Hepatocyte (in vitro differentiated cells): ENCODE measurements around the gene YPEL1. TPM values are rescaled to one million over a fixed set of nuclear protein-coding genes. Genes with fewer than 3 reads are reported as not detected.
"Not testable (repeated sequence)": the region's sequence is repeated elsewhere in the genome, so short reads cannot be mapped to it uniquely, and the experiment has no call there.

Experiments
- DNase-seq: peaks from one replicate; pipeline ENCODE4 v3.0.0-alpha.2; 2016; ENCODE audit warnings: low spot score
- H2AFZ ChIP-seq: fragments of 200-600 bp; sonication (generic); 2 replicates; pipeline ENCODE4 v1.6.0; 2016; ENCODE audit warnings: antibody characterized with exemption, mild to moderate bottlenecking
- H3K27ac ChIP-seq: fragments of 200-600 bp; sonication (generic); 2 replicates; pipeline ENCODE4 v1.5.1; 2016; ENCODE audit warnings: mild to moderate bottlenecking
- H3K27me3 ChIP-seq: fragments of 200-600 bp; sonication (generic); 2 replicates; pipeline ENCODE4 v1.6.1; 2016
- H3K36me3 ChIP-seq: fragments of 200-600 bp; sonication (generic); replicated peaks from 2 replicates; pipeline ENCODE4 v1.5.1; 2016; ENCODE audit warnings: low read depth; ENCODE audit not compliant: insufficient read depth
- H3K4me1 ChIP-seq: fragments of 200-600 bp; sonication (generic); 2 replicates; pipeline ENCODE4 v1.5.1; 2016; ENCODE audit warnings: mild to moderate bottlenecking, moderate library complexity; ENCODE audit not compliant: insufficient read depth
- H3K4me2 ChIP-seq: fragments of 200-600 bp; sonication (generic); 2 replicates; pipeline ENCODE4 v1.6.0; 2016
- H3K4me3 ChIP-seq: fragments of 200-600 bp; sonication (generic); 2 replicates; pipeline ENCODE4 v1.5.1; 2016; ENCODE audit warnings: mild to moderate bottlenecking
- H3K79me2 ChIP-seq: fragments of 200-600 bp; sonication (generic); 2 replicates; pipeline ENCODE4 v1.6.0; 2017; ENCODE audit warnings: mild to moderate bottlenecking
- H3K9me2 ChIP-seq: fragments of 200-600 bp; sonication (generic); replicated peaks from 2 replicates; pipeline ENCODE4 v1.6.0; 2017; ENCODE audit warnings: mild to moderate bottlenecking; ENCODE audit not compliant: insufficient read depth
- H3K9me3 ChIP-seq: fragments of 200-600 bp; sonication (generic); 2 replicates; pipeline ENCODE4 v1.5.1; 2016; ENCODE audit warnings: low read depth, mild to moderate bottlenecking
- H4K20me1 ChIP-seq: fragments of 200-600 bp; sonication (generic); 2 replicates; pipeline ENCODE4 v1.6.0; 2016; ENCODE audit warnings: mild to moderate bottlenecking; ENCODE audit not compliant: insufficient read depth, poor library complexity, severe bottlenecking
- CTCF ChIP-seq: fragments of 200-600 bp; sonication (generic); IDR thresholded peaks from 2 replicates; pipeline ENCODE4 v1.5.1; 2016; ENCODE audit warnings: antibody characterized with exemption, mild to moderate bottlenecking; ENCODE audit not compliant: poor library complexity
- EZH2 ChIP-seq: fragments of 200-600 bp; sonication (generic); IDR thresholded peaks from 2 replicates; pipeline ENCODE4 v1.6.1; 2016; ENCODE audit warnings: antibody characterized with exemption, mild to moderate bottlenecking, borderline replicate concordance
- EZH2phosphoT487 ChIP-seq: fragments of 200-600 bp; sonication (generic); IDR thresholded peaks from one replicate; pipeline ENCODE4 v1.6.1; 2018; ENCODE audit warnings: antibody characterized with exemption, mild to moderate bottlenecking, low read depth, moderate library complexity; ENCODE audit not compliant: unreplicated experiment, severe bottlenecking
- WGBS: methylation state at CpG from one replicate; pipeline ENCODE4 v1.1.6; 2016; ENCODE audit warnings: low lambda C conversion rate; ENCODE audit errors: missing lambda C conversion rate; 5-methylcytosine and 5-hydroxymethylcytosine counted together
- polyA plus RNA-seq: library from polyadenylated mRNA; unstranded; fragments of >200 nt; fragmentation: Nextera tagmentation; extraction: Ambion mirVana; gene quantifications from 2 replicates; pipeline ENCODE4 v1.2.1, GENCODE V29; 2016
- total RNA-seq: library from RNA; depleted of rRNA; stranded (reverse); fragments of >200 nt; gene quantifications from 2 replicates; pipeline ENCODE4 v1.2.3, GENCODE V29; 2014

The YPEL1 gene
- total and polyA plus RNA-seq, 2 experiments from 2014 or later: 2.0 to 3.1 TPM

- H3K27ac ChIP-seq: no peak overlapping the region
These were observed 54.6 kb downstream of the YPEL1 start for GRCh38 chr22:21680830-21681565.

GRCh38 chr22:21679383-21679782 is 56.2 kb downstream of the YPEL1 start:
- DNase-seq: no peak
- Histone ChIP-seq H3K36me3 (no peaks in the 10 kb centered on the region), H3K4me3 (no peak overlapping the region), H2AFZ (no peak overlapping the region), H3K4me2 (no peak overlapping the region), H3K9me3 (no peaks in the 10 kb centered on the region), H3K27me3 (no peaks in the 10 kb centered on the region), H3K79me2 (no peaks in the 10 kb centered on the region), H3K9me2 (no peaks in the 10 kb centered on the region), H3K27ac (no peak overlapping the region), H3K4me1 (no peaks in the 10 kb centered on the region), H4K20me1 (no peaks in the 10 kb centered on the region)
- no peak for TF ChIP-seq EZH2
- no peak for TF ChIP-seq CTCF
- no peak for TF ChIP-seq EZH2phosphoT487
- 89% methylated on average over 4 of the region's 4 CpGs for WGBS

More at GRCh38 chr22:21680830-21681565, 54.6 kb downstream of the YPEL1 start:
- Histone ChIP-seq H3K4me2 (no peak overlapping the region), H3K9me2 (no peaks in the 10 kb centered on the region), H3K4me1 (no peaks in the 10 kb centered on the region), H2AFZ (no peak overlapping the region), H3K36me3 (no peaks in the 10 kb centered on the region), H3K9me3 (no peaks in the 10 kb centered on the region), H3K79me2 (no peaks in the 10 kb centered on the region), H3K27me3 (no peaks in the 10 kb centered on the region), H3K4me3 (no peak overlapping the region), H4K20me1 (no peaks in the 10 kb centered on the region)
- DNase-seq: peak; percentile 2
- no peak for TF ChIP-seq CTCF
- no peak for TF ChIP-seq EZH2
- TF ChIP-seq EZH2phosphoT487: no peak
- WGBS: 94% methylated on average over 21 of the region's 21 CpGs

- H3K4me3 ChIP-seq, H4K20me1 ChIP-seq, H2AFZ ChIP-seq, H3K27me3 ChIP-seq, H3K36me3 ChIP-seq, H3K79me2 ChIP-seq, H3K9me2 ChIP-seq, H3K27ac ChIP-seq, H3K9me3 ChIP-seq, DNase-seq, H3K4me1 ChIP-seq, H3K4me2 ChIP-seq: not testable (repeated sequence)
- over 99% methylated on average over 12 of the region's 12 CpGs for WGBS
These were observed 56.8 kb downstream of the YPEL1 start for GRCh38 chr22:21678842-21679241.

- Histone ChIP-seq H3K27ac (no peak overlapping the region), H2AFZ (no peak overlapping the region), H3K27me3 (no peaks in the 10 kb centered on the region), H3K79me2 (no peaks in the 10 kb centered on the region), H3K4me3 (no peak overlapping the region), H3K36me3 (no peaks in the 10 kb centered on the region), H4K20me1 (no peaks in the 10 kb centered on the region), H3K9me3 (no peaks in the 10 kb centered on the region), H3K4me2 (no peak overlapping the region), H3K4me1 (no peaks in the 10 kb centered on the region), H3K9me2 (no peaks in the 10 kb centered on the region)
- DNase-seq: peak; percentile 2
- 95% methylated on average over 14 of the region's 15 CpGs for WGBS
- TF ChIP-seq EZH2phosphoT487: no peak
- TF ChIP-seq EZH2: no peak
- no peak for TF ChIP-seq CTCF
These were observed 57.8 kb downstream of the YPEL1 start for GRCh38 chr22:21677606-21678443.
